ENCODE results near the gene AFMID.

DNA sequence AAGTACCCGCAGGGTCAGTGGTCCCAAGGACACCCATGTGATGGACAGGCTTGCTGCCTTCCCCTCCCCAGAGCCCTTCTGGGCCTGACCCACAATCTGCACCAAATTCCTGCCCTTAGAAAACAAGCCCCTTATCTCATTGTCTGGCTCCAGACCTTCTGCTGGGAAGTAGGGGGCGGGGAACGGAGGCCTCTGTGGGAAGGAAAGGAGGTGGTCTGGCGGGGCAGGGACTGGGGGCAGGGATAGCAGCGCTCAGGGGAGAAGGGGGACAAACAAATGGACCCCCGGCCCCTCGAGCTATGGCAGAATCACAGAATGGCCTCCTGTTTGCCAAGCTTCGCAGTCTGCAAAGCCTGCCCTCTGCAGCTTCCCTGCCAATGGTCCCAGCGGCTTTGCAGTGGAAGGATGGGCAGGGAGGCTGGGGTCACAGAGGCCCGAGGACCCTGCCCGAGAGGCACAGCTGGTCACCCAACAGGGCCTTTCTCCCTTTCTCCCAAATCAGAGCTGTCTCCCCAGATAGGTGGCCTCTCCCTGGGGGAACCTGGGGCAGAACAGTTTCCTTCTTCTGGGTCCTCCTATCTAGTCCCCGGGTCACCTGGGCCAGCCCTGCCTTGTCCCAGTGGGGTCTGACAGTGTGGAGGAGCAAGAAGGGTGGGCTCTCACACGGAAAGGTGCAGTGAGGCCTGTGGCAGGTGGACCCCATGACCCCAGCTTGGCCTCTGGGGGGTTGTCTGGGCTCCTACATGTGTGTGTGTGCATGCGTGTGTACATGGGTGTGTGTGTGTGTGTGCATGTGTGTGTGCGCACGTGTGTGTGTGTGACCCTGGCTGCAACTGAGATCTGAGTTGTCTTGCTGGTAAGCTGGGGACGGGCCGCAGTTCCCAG lies 69.8 kb downstream of the AFMID start:
- TF ChIP-seq POLR2A (IDR thresholded peaks at IDR 0.05), result no peak
- TF ChIP-seq, protein P1, sequence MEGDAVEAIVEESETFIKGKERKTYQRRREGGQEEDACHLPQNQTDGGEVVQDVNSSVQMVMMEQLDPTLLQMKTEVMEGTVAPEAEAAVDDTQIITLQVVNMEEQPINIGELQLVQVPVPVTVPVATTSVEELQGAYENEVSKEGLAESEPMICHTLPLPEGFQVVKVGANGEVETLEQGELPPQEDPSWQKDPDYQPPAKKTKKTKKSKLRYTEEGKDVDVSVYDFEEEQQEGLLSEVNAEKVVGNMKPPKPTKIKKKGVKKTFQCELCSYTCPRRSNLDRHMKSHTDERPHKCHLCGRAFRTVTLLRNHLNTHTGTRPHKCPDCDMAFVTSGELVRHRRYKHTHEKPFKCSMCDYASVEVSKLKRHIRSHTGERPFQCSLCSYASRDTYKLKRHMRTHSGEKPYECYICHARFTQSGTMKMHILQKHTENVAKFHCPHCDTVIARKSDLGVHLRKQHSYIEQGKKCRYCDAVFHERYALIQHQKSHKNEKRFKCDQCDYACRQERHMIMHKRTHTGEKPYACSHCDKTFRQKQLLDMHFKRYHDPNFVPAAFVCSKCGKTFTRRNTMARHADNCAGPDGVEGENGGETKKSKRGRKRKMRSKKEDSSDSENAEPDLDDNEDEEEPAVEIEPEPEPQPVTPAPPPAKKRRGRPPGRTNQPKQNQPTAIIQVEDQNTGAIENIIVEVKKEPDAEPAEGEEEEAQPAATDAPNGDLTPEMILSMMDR (IDR thresholded peaks at IDR 0.05), result no peak
